Measurements from ENCODE around the gene HACL1.

DNA sequence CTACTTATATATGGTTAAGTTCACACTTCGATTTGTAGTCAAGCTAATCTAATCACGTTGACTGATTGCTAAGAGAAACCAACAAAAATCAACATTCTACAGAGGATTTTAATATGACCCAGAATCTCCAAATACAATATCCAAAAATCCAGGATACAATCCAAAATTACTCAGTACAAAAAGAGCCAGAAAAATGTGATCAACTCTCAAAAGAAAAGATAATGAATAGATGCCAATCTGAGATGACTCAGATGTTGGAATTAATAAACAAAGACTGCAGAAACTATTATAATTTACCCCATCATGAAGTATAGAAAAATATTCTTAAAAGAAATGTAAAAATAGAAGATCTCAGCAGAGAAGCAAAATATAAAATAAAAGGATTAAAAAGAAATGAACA lies 22.3 kb downstream of the HACL1 start:
- no peak for TF ChIP-seq EP300 (IDR thresholded peaks at IDR 0.05)
- TF ChIP-seq, protein P1, sequence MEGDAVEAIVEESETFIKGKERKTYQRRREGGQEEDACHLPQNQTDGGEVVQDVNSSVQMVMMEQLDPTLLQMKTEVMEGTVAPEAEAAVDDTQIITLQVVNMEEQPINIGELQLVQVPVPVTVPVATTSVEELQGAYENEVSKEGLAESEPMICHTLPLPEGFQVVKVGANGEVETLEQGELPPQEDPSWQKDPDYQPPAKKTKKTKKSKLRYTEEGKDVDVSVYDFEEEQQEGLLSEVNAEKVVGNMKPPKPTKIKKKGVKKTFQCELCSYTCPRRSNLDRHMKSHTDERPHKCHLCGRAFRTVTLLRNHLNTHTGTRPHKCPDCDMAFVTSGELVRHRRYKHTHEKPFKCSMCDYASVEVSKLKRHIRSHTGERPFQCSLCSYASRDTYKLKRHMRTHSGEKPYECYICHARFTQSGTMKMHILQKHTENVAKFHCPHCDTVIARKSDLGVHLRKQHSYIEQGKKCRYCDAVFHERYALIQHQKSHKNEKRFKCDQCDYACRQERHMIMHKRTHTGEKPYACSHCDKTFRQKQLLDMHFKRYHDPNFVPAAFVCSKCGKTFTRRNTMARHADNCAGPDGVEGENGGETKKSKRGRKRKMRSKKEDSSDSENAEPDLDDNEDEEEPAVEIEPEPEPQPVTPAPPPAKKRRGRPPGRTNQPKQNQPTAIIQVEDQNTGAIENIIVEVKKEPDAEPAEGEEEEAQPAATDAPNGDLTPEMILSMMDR (IDR thresholded peaks at IDR 0.05) = no peak
